Esophagus muscularis mucosa (tissue), 4 donors: Measurements from ENCODE around the gene STIMATE. TPM values are rescaled to one million over a fixed set of nuclear protein-coding genes. Genes with fewer than 3 reads are reported as not detected.

Experiments
- DNase-seq: peaks from one replicate; pipeline ENCODE4 v3.0.0-alpha.2; 2017; ENCODE audit errors: extremely low spot score
- H3K27ac ChIP-seq, 4 donors: fragments of 200-600 bp; sonication (generic); replicated peaks in 1 of 4; 1 replicate in 3 of 4; 2 replicates in 1 of 4; pipeline ENCODE4 v1.5.1; 2016 to 2019; ENCODE audit warnings: mild to moderate bottlenecking in 1 of 4
- H3K27me3 ChIP-seq, 4 donors: fragments of 200-600 bp; sonication (generic); one replicate each; pipeline versions ENCODE4 v1.5.1 to v1.6.0; 2016 to 2019
- H3K36me3 ChIP-seq, 4 donors: fragments of 200-600 bp; sonication (generic); one replicate each; pipeline ENCODE4 v1.5.1; 2016 to 2019
- H3K4me1 ChIP-seq, 4 donors: fragments of 200-600 bp; sonication (generic); one replicate each; pipeline ENCODE4 v1.5.1; 2016 to 2019
- H3K4me3 ChIP-seq, 4 donors: fragments of 200-600 bp; sonication (generic); 1 replicate in 2 of 4; 2 replicates in 2 of 4; pipeline ENCODE4 v1.5.1; 2016 to 2019; ENCODE audit warnings: mild to moderate bottlenecking in 4 of 4, moderate library complexity in 1 of 4
- H3K9me3 ChIP-seq, 4 donors: fragments of 200-600 bp; sonication (generic); 1 replicate in 3 of 4; 2 replicates in 1 of 4; pipeline ENCODE4 v1.5.1; 2016 to 2019
- EP300 ChIP-seq: sonication (generic); formaldehyde crosslinking; IDR thresholded peaks from one replicate; pipeline ENCODE4 v1.6.1; 2017; ENCODE audit warnings: antibody characterized with exemption
- POLR2A ChIP-seq: fragments of 450-650 bp; IDR thresholded peaks from one replicate; pipeline ENCODE4 v1.6.1; 2017; ENCODE audit warnings: antibody characterized with exemption, moderate library complexity, mild to moderate bottlenecking, low read depth
- POLR2AphosphoS5 ChIP-seq, 2 donors: sonication (generic); formaldehyde crosslinking; IDR thresholded peaks; one replicate each; pipeline ENCODE4 v1.6.1; 2017; ENCODE audit warnings: antibody characterized with exemption in 2 of 2
- WGBS: methylation state at CpG from one replicate; pipeline ENCODE4 v1.1.5; 2018; 5-methylcytosine and 5-hydroxymethylcytosine counted together
- intact Hi-C: fragments of 100-400 bp; cut with DNase I; formaldehyde crosslinking; loops from one replicate; pipeline ENCODE4 v1.15.1; 2023
- total RNA-seq, 4 donors: library from RNA; depleted of rRNA; stranded (reverse); fragments of >200 nt; gene quantifications; one replicate each; pipeline versions ENCODE4 v1.1.0 to v1.2.1, GENCODE V29; 2016
- TF ChIP-seq, protein P1 (sequence below), 3 experiments: fragments of 200-600 bp in 2 of 3; fragments of 450-650 bp in 1 of 3; sonication (generic) in 2 of 3; IDR thresholded peaks; one replicate each; pipeline ENCODE4 v1.5.1; 2017 to 2019; ENCODE audit warnings: antibody characterized with exemption in 3 of 3, mild to moderate bottlenecking in 2 of 3, moderate library complexity in 1 of 3

Gene STIMATE
- total RNA-seq, 4 donors from 2014 or later: 10.4 to 23.6 (median 14.7) TPM

- 95% methylated on average over 23 of the region's 23 CpGs for WGBS
- H3K36me3 ChIP-seq: peaks cover 0 to 75% (median 33%) of the 10 kb centered on the region in 4 donors
- no peaks in the 10 kb centered on the region for H3K9me3 ChIP-seq
- DNase-seq: no peak
- no peak overlapping the region for H3K4me3 ChIP-seq
- peaks cover 49 to 59% (median 51%) of the 10 kb centered on the region in 4 donors for H3K4me1 ChIP-seq
- TF ChIP-seq POLR2A (no peak), POLR2AphosphoS5 (IDR thresholded peaks at IDR 0.05) (no peak), EP300 (no peak)
- TF ChIP-seq, protein P1, sequence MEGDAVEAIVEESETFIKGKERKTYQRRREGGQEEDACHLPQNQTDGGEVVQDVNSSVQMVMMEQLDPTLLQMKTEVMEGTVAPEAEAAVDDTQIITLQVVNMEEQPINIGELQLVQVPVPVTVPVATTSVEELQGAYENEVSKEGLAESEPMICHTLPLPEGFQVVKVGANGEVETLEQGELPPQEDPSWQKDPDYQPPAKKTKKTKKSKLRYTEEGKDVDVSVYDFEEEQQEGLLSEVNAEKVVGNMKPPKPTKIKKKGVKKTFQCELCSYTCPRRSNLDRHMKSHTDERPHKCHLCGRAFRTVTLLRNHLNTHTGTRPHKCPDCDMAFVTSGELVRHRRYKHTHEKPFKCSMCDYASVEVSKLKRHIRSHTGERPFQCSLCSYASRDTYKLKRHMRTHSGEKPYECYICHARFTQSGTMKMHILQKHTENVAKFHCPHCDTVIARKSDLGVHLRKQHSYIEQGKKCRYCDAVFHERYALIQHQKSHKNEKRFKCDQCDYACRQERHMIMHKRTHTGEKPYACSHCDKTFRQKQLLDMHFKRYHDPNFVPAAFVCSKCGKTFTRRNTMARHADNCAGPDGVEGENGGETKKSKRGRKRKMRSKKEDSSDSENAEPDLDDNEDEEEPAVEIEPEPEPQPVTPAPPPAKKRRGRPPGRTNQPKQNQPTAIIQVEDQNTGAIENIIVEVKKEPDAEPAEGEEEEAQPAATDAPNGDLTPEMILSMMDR (IDR thresholded peaks at IDR 0.05): no peak
- H3K27ac ChIP-seq: no peak overlapping the region
- intact Hi-C loops: no loop called here
- no peaks in the 10 kb centered on the region for H3K27me3 ChIP-seq
Observed at GRCh38 chr3:52839892-52840545, 57.3 kb downstream of the STIMATE start.

DNA sequence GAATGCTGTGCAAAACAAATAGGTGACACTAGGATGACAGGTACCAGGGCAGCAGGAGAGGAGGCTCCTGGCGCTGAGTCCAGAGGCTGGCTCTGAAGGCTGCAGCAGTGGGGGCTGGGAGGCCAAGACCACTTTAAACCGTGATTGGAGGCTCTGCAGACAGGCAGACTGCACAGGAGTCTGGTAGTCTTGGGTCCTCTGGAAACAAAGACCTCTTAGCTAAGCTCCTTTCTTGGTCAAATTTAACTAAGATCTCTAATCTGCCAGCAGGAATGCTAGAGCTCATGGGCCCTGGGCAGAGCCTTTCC is 58.1 kb downstream of the STIMATE start:
- peaks cover 0 to 75% (median 33%) of the 10 kb centered on the region in 4 donors for H3K36me3 ChIP-seq
- H3K9me3 ChIP-seq: no peaks in the 10 kb centered on the region
- H3K4me1 ChIP-seq: peaks cover 48 to 60% (median 51%) of the 10 kb centered on the region in 4 donors
- intact Hi-C loops: no loop called here
- 64% methylated on average over 1 of the region's 2 CpGs for WGBS
- H3K27me3 ChIP-seq: no peaks in the 10 kb centered on the region
- H3K27ac ChIP-seq: no peak overlapping the region
- TF ChIP-seq POLR2AphosphoS5 (IDR thresholded peaks at IDR 0.05): no peak
- TF ChIP-seq, protein P1 (IDR thresholded peaks at IDR 0.05): no peak
- TF ChIP-seq POLR2A: no peak
- TF ChIP-seq EP300: no peak
- no peak for DNase-seq
- no peak overlapping the region for H3K4me3 ChIP-seq

- no peak for TF ChIP-seq EP300
- TF ChIP-seq, protein P1 (IDR thresholded peaks at IDR 0.05): no peak
- TF ChIP-seq POLR2A: no peak
- no peak for TF ChIP-seq POLR2AphosphoS5 (IDR thresholded peaks at IDR 0.05)
- Histone ChIP-seq H3K27me3 (no peaks in the 10 kb centered on the region), H3K4me1 (peaks cover 45 to 60% (median 50%) of the 10 kb centered on the region in 4 donors), H3K27ac (no peak overlapping the region), H3K9me3 (no peaks in the 10 kb centered on the region), H3K36me3 (peaks cover 0 to 75% (median 33%) of the 10 kb centered on the region in 4 donors), H3K4me3 (no peak overlapping the region)
- 97% methylated on average over 7 of the region's 8 CpGs for WGBS
- intact Hi-C loops: no loop called here
- DNase-seq: no peak
Observed at GRCh38 chr3:52838561-52839267, 58.6 kb downstream of the STIMATE start.

DNA sequence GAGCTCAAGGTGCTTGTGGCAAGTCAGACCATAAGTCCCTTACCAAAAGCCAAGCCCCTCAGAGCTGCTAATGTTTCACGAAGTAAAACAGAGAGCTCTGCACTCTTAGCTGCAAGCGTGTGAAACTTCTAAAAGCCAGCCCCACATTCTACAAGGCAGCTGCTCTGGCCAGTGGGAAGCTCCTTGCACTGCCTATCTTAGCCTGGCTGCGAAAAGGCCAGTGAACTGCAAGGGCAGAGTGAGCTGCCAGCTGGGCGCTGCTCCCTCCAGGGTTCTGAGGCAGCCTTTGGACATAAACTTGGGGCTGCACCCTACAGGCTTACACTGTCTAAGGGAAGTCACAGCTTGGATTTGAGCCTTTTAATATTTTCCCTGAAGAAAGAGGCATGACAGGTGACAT is 60.4 kb downstream of the STIMATE start:
- H3K36me3 ChIP-seq: peaks cover 0 to 68% (median 30%) of the 10 kb centered on the region in 4 donors
- 91% methylated on average over 4 of the region's 4 CpGs for WGBS
- H3K27me3 ChIP-seq: no peaks in the 10 kb centered on the region
- no peak overlapping the region for H3K4me3 ChIP-seq
- H3K9me3 ChIP-seq: no peaks in the 10 kb centered on the region
- DNase-seq: no peak
- intact Hi-C loops: no loop called here
- peaks cover 38 to 44% (median 40%) of the 10 kb centered on the region in 4 donors for H3K4me1 ChIP-seq
- TF ChIP-seq POLR2AphosphoS5 (IDR thresholded peaks at IDR 0.05): no peak
- TF ChIP-seq, protein P1 (IDR thresholded peaks at IDR 0.05): no peak
- TF ChIP-seq POLR2A: no peak
- no peak for TF ChIP-seq EP300
- peak overlapping the region in 1 of 4 donors; percentile 22 for H3K27ac ChIP-seq
